DND-41 (cell line): ENCODE results near the gene GK.

Experiments
- ATAC-seq: fragments of 200-7000 bp; cut with Tn5 transposase; 3 replicates; pipeline ENCODE4 v1.9.1; 2021; ENCODE audit warnings: low read depth; ENCODE audit not compliant: insufficient read depth
- DNase-seq: peaks from one replicate; pipeline ENCODE4 v3.0.0-alpha.2; 2020
- H2AFZ ChIP-seq: 2 replicates; pipeline ENCODE4 v1.6.0; 2012; ENCODE audit warnings: low read depth, low read length
- H3K27ac ChIP-seq: 2 replicates; pipeline ENCODE4 v1.5.1; 2012; ENCODE audit warnings: low read length, inconsistent platforms
- H3K27me3 ChIP-seq: fragments of 200-600 bp; sonication (generic); 2 replicates; pipeline ENCODE4 v1.6.0; 2012; ENCODE audit warnings: low read length, mild to moderate bottlenecking, inconsistent platforms; ENCODE audit not compliant: insufficient read depth, poor library complexity
- H3K36me3 ChIP-seq: 2 replicates; pipeline ENCODE4 v1.5.1; 2012; ENCODE audit warnings: low read length, inconsistent platforms; ENCODE audit not compliant: insufficient read depth
- H3K4me1 ChIP-seq: 2 replicates; pipeline ENCODE4 v1.5.1; 2012; ENCODE audit warnings: mild to moderate bottlenecking, low read length; ENCODE audit not compliant: insufficient read depth
- H3K4me2 ChIP-seq: 2 replicates; pipeline ENCODE4 v1.6.0; 2012; ENCODE audit warnings: mild to moderate bottlenecking, moderate library complexity, low read length, inconsistent platforms; ENCODE audit not compliant: insufficient read depth
- H3K4me3 ChIP-seq, 2 experiments: fragments of 200-600 bp in 1 of 2; shearing (Covaris generic) in 1 of 2; 2 replicates each; pipeline ENCODE4 v1.5.1; 2012 to 2016; ENCODE audit warnings: inconsistent platforms in 2 of 2, low read length in 2 of 2, mild to moderate bottlenecking in 2 of 2, low read depth in 1 of 2, moderate library complexity in 1 of 2
- H3K79me2 ChIP-seq: 2 replicates; pipeline ENCODE4 v1.6.0; 2012; ENCODE audit warnings: low read length, inconsistent platforms; ENCODE audit not compliant: insufficient read depth
- H3K9ac ChIP-seq: 2 replicates; pipeline ENCODE4 v1.6.0; 2012; ENCODE audit warnings: low read depth, mild to moderate bottlenecking, inconsistent platforms, low read length, moderate library complexity
- H3K9me3 ChIP-seq: 2 replicates; pipeline ENCODE4 v1.5.1; 2012; ENCODE audit warnings: low read length, moderate library complexity, mild to moderate bottlenecking, inconsistent platforms; ENCODE audit not compliant: insufficient read depth, severe bottlenecking
- H4K20me1 ChIP-seq: 2 replicates; pipeline ENCODE4 v1.6.0; 2012; ENCODE audit warnings: low read length; ENCODE audit not compliant: insufficient read depth
- CTCF ChIP-seq: IDR thresholded peaks from 2 replicates; pipeline ENCODE4 v1.5.1; 2012; ENCODE audit warnings: borderline replicate concordance, low read length, moderate library complexity, mild to moderate bottlenecking; ENCODE audit not compliant: poor library complexity, severe bottlenecking; ENCODE audit errors: extremely low read depth
- EZH2 ChIP-seq: IDR thresholded peaks from 3 replicates; pipeline ENCODE4 v1.6.1; 2012; ENCODE audit warnings: borderline replicate concordance, low read depth, mild to moderate bottlenecking, moderate library complexity, low read length, inconsistent platforms; ENCODE audit not compliant: severe bottlenecking

GK gene

GRCh38 chrX:30674799-30675198 lies 21.6 kb downstream of the GK start:
- TF ChIP-seq EZH2 (no peak), CTCF (no peak)

GRCh38 chrX:30679369-30679768 lies 26.1 kb downstream of the GK start:
- Histone ChIP-seq H3K4me1 (no peaks in the 10 kb centered on the region), H3K36me3 (peaks cover 5% of the 10 kb centered on the region; the same call in 1 of the 2 replicates), H4K20me1 (no peaks in the 10 kb centered on the region), H3K4me2 (no peak overlapping the region), H3K9ac (no peak overlapping the region), H2AFZ (no peak overlapping the region), H3K79me2 (no peaks in the 10 kb centered on the region), H3K27ac (no peak overlapping the region), H3K4me3 (no peak overlapping the region), H3K27me3 (no peaks in the 10 kb centered on the region), H3K9me3 (no peaks in the 10 kb centered on the region)
- TF ChIP-seq EZH2 (no peak), CTCF (no peak)
- DNase-seq (no peak), ATAC-seq (no peak)

More at GRCh38 chrX:30674799-30675198, 21.6 kb downstream of the GK start:
- ATAC-seq (no peak), DNase-seq (no peak)
- Histone ChIP-seq H3K36me3 (peaks cover 11% of the 10 kb centered on the region; the same call in 1 of the 2 replicates), H3K27me3 (no peaks in the 10 kb centered on the region), H3K27ac (no peak overlapping the region), H3K4me3 (no peak overlapping the region), H3K4me1 (no peaks in the 10 kb centered on the region), H2AFZ (no peak overlapping the region), H4K20me1 (no peaks in the 10 kb centered on the region), H3K79me2 (no peaks in the 10 kb centered on the region), H3K9ac (no peak overlapping the region), H3K9me3 (no peaks in the 10 kb centered on the region), H3K4me2 (no peak overlapping the region)

GRCh38 chrX:30680618-30681017 lies 27.4 kb downstream of the GK start:
- H3K9ac ChIP-seq: no peak overlapping the region
- H2AFZ ChIP-seq: no peak overlapping the region
- no peak for DNase-seq
- peaks cover 5% of the 10 kb centered on the region; the same call in 1 of the 2 replicates for H3K36me3 ChIP-seq
- H4K20me1 ChIP-seq: no peaks in the 10 kb centered on the region
- TF ChIP-seq CTCF (no peak), EZH2 (no peak)
- no peaks in the 10 kb centered on the region for H3K79me2 ChIP-seq
- H3K4me3 ChIP-seq: no peak overlapping the region
- no peak for ATAC-seq
- H3K27me3 ChIP-seq: no peaks in the 10 kb centered on the region
- no peaks in the 10 kb centered on the region for H3K4me1 ChIP-seq
- H3K9me3 ChIP-seq: no peaks in the 10 kb centered on the region
- H3K4me2 ChIP-seq: no peak overlapping the region
- H3K27ac ChIP-seq: no peak overlapping the region

GRCh38 chrX:30688641-30689040 lies 35.4 kb downstream of the GK start:
- no peak overlapping the region for H2AFZ ChIP-seq
- DNase-seq (no peak), ATAC-seq (no peak)
- H3K4me1 ChIP-seq: no peaks in the 10 kb centered on the region
- TF ChIP-seq CTCF (no peak), EZH2 (no peak)
- H3K27me3 ChIP-seq: no peaks in the 10 kb centered on the region
- H4K20me1 ChIP-seq: no peaks in the 10 kb centered on the region
- no peaks in the 10 kb centered on the region for H3K9me3 ChIP-seq
- no peak overlapping the region for H3K4me3 ChIP-seq
- no peaks in the 10 kb centered on the region for H3K79me2 ChIP-seq
- no peak overlapping the region for H3K27ac ChIP-seq
- H3K4me2 ChIP-seq: no peak overlapping the region
- no peaks in the 10 kb centered on the region; the same call in 1 of the 2 replicates for H3K36me3 ChIP-seq
- no peak overlapping the region for H3K9ac ChIP-seq
